Omental fat pad (tissue), 4 donors: Measurements from ENCODE around the gene PAQR4. TPM values are rescaled to one million over a fixed set of nuclear protein-coding genes. Genes with fewer than 3 reads are reported as not detected.

Experiments
- small RNA-seq: library from RNA; depleted of rRNA; stranded (forward); fragments of <200 nt; gene quantifications from one replicate; pipeline ENCODE3, GENCODE V24; 2016
- total RNA-seq, 4 donors: library from RNA; depleted of rRNA; stranded (reverse); fragments of >200 nt; gene quantifications; one replicate each; pipeline ENCODE4 v1.1.0, GENCODE V29; 2016

The PAQR4 gene
- total RNA-seq, 4 donors from 2014 or later: 1.9 to 6.8 (median 3.5) TPM

Small RNAs within 50 kb of the gene (small RNA-seq; reads per million reads assigned to genes)
- 0.39 reads per million for gene LINC00514

Other genes with a start within 250 kb of the PAQR4 start
- gene PRSS27, start 249.1 kb upstream of the PAQR4 start, total RNA-seq: 1 to 10 TPM in 2 of 4 donors, under 1 TPM in 2; 0.65 to 1.2 (median 1.0) TPM
- 100 to 1,000 TPM; 230 to 465 (median 368) TPM for gene SRRM2, start 216.7 kb upstream of the PAQR4 start, total RNA-seq
- gene ELOB, start 192.1 kb upstream of the PAQR4 start, total RNA-seq: 100 to 1,000 TPM; 181 to 341 (median 323) TPM
- gene PRSS33, start 181.8 kb upstream of the PAQR4 start, total RNA-seq: not detected
- gene PRSS41, start 170.9 kb upstream of the PAQR4 start, total RNA-seq: not detected
- 1 to 10 TPM in 1 of 4 donors, under 1 TPM in 1, not detected in 2; 0.65 to 1.0 TPM for gene PRSS21, start 152.1 kb upstream of the PAQR4 start, total RNA-seq
- gene ZG16B, start 139.0 kb upstream of the PAQR4 start, total RNA-seq: 1 to 10 TPM in 1 of 4 donors, not detected in 3; 1.0 TPM
- gene PRSS22, start 111.2 kb upstream of the PAQR4 start, total RNA-seq: not detected
- 10 to 100 TPM; 22.1 to 78.7 (median 37.3) TPM for gene FLYWCH2, start 86.1 kb upstream of the PAQR4 start, total RNA-seq
- gene FLYWCH1, start 57.4 kb upstream of the PAQR4 start, total RNA-seq: 10 to 100 TPM; 14.8 to 45.6 (median 26.6) TPM
- gene KREMEN2, start 5.1 kb upstream of the PAQR4 start, total RNA-seq: not detected
- gene PKMYT1, start 11.1 kb downstream of the PAQR4 start, total RNA-seq: 1 to 10 TPM in 1 of 4 donors, under 1 TPM in 2, not detected in 1; 0.25 to 1.7 (median 0.79) TPM
- under 1 TPM in 2 of 4 donors, not detected in 2; 0.24 to 0.63 TPM for gene CLDN9, start 43.6 kb downstream of the PAQR4 start, total RNA-seq
- not detected for gene CLDN6, start 48.8 kb downstream of the PAQR4 start, total RNA-seq
- gene TNFRSF12A, start 51.0 kb downstream of the PAQR4 start, total RNA-seq: 100 to 1,000 TPM in 2 of 4 donors, 10 to 100 TPM in 1, 1 to 10 TPM in 1; 9.0 to 465 (median 94.3) TPM
- gene HCFC1R1, start 54.6 kb downstream of the PAQR4 start, total RNA-seq: 10 to 100 TPM in 3 of 4 donors, 1 to 10 TPM in 1; 8.5 to 20.6 (median 13.1) TPM
- gene THOC6, start 54.7 kb downstream of the PAQR4 start, total RNA-seq: 10 to 100 TPM; 15.7 to 33.9 (median 26.7) TPM
- gene BICDL2, start 67.6 kb downstream of the PAQR4 start, total RNA-seq: under 1 TPM in 1 of 4 donors, not detected in 3; 0.47 TPM
- gene MMP25, start 77.2 kb downstream of the PAQR4 start, total RNA-seq: 10 to 100 TPM in 1 of 4 donors, 1 to 10 TPM in 3; 1.2 to 38.8 (median 2.2) TPM
- gene IL32, start 96.3 kb downstream of the PAQR4 start, total RNA-seq: 10 to 100 TPM; 16.5 to 73.0 (median 25.6) TPM
- gene ZSCAN10, start 129.9 kb downstream of the PAQR4 start, total RNA-seq: under 1 TPM in 1 of 4 donors, not detected in 3; 0.28 TPM
- gene ZNF205, start 143.2 kb downstream of the PAQR4 start, total RNA-seq: 10 to 100 TPM in 2 of 4 donors, 1 to 10 TPM in 2; 7.1 to 16.1 (median 9.7) TPM
- 1 to 10 TPM; 1.8 to 4.1 (median 3.6) TPM for gene ZNF213, start 165.7 kb downstream of the PAQR4 start, total RNA-seq
- gene OR1F1, start 218.9 kb downstream of the PAQR4 start, total RNA-seq: not detected